ENCODE data around the gene MBP. TPM values are rescaled to one million over a fixed set of nuclear protein-coding genes. Genes with fewer than 3 reads are reported as not detected.
A peak's percentile ranks its signal among the peaks of the same experiment; 100 is the strongest.

MBP gene
- total and polyA plus RNA-seq, 2 of the 13 experiments (the other 11 are each of a cell fraction or from before 2014, with no cell fraction given): 5.0 to 8.5 TPM

DNA sequence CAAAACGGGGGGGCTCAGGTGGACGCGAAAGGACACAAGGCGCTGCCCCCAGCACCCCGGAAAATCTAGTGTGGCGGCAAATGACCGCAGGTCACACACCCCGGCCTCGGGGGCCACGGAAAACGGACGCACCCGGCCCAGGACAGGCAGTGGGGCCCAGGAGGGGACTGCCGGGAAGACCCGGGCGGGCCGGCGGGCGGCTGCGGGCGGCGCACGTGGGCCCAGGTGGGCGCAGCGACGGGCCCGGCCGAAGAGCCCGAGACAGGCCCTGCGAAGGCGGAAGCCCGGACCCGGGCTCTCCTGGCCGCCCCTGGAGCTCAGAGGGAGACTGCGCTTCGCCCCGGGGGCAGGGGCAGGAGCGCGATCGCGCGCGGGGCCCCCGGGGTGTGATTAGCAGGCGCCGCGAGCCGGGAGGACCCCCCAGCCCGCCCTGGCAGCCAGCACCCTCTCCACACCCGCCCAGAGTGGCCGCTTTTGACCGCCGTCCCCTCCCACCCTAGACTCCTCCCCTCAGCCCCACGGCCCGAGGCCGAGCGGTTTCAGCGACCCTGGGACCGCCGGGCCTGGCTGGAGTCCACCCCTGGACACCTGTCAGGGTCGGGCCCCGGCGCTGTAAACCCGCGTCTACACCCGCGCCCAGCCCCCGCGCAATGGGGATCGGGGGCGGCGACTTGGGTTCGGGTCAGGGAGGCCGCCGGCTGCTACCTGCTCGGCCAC is 773 bp downstream of the MBP start (continued):
- TF ChIP-seq ZNF318 (CRISPR knock-in tag; IDR thresholded peaks at IDR 0.05): no peak
- no peak for TF ChIP-seq EEA1 (CRISPR knock-in tag; IDR thresholded peaks at IDR 0.05; ENCODE audit: borderline replicate concordance)
- no peak for TF ChIP-seq ZNF33A (CRISPR knock-in tag; IDR thresholded peaks at IDR 0.05; ENCODE audit: borderline replicate concordance)
- TF ChIP-seq TOE1 (CRISPR knock-in tag; IDR thresholded peaks at IDR 0.05): no peak
- TF ChIP-seq ZNF724P (CRISPR knock-in tag; IDR thresholded peaks at IDR 0.05; ENCODE audit: borderline replicate concordance): no peak
- TF ChIP-seq ZNF614 (CRISPR knock-in tag; IDR thresholded peaks at IDR 0.05; ENCODE audit: borderline replicate concordance): no peak
- TF ChIP-seq ZNF263 (CRISPR knock-in tag; IDR thresholded peaks at IDR 0.05): no peak
- no peak for TF ChIP-seq BRD4 (CRISPR knock-in tag; IDR thresholded peaks at IDR 0.05)
- TF ChIP-seq NBN (conservative IDR thresholded peaks at IDR 0.05): no peak
- TF ChIP-seq ZBTB10 (CRISPR knock-in tag; IDR thresholded peaks at IDR 0.05; ENCODE audit: borderline replicate concordance): no peak
- no peak for TF ChIP-seq THAP9 (CRISPR knock-in tag; IDR thresholded peaks at IDR 0.05; ENCODE audit: borderline replicate concordance)
- no peak for TF ChIP-seq RBM22 (optimal IDR thresholded peaks at IDR 0.05; ENCODE audit: low read length)
- TF ChIP-seq ZEB1 (IDR thresholded peaks at IDR 0.05; ENCODE audit: insufficient replicate concordance, low read depth): peak; percentile 42
- TF ChIP-seq ZNF160 (CRISPR knock-in tag; IDR thresholded peaks at IDR 0.05): no peak
- TF ChIP-seq NR2C2 (CRISPR knock-in tag; IDR thresholded peaks at IDR 0.05; ENCODE audit: borderline replicate concordance): no peak
- TF ChIP-seq POLR2AphosphoS5 (IDR thresholded peaks at IDR 0.05; ENCODE audit: low read depth, low read length): no peak

Data from HepG2 (cell line).